ENCODE data around the gene TMEM25.
"Not testable (repeated sequence)": the region's sequence is repeated elsewhere in the genome, so short reads cannot be mapped to it uniquely, and the experiment has no call there.

The TMEM25 gene

GRCh38 chr11:118569670-118570069 lies 38.7 kb downstream of the TMEM25 start:
- no peak for TF ChIP-seq CTCF (IDR thresholded peaks at IDR 0.05; ENCODE audit: low read depth, low read length)
- H3K4me3 ChIP-seq (ENCODE audit: low read depth, low read length) = no peak overlapping the region

GRCh38 chr11:118570787-118571186 lies 39.8 kb downstream of the TMEM25 start:
- no peak for TF ChIP-seq CTCF (IDR thresholded peaks at IDR 0.05; ENCODE audit: low read depth, low read length)
- H3K4me3 ChIP-seq (ENCODE audit: low read depth, low read length) = no peak overlapping the region

GRCh38 chr11:118571701-118572060 lies 40.7 kb downstream of the TMEM25 start:
- peak overlapping the region; percentile 98 for H3K4me3 ChIP-seq (ENCODE audit: low read depth, low read length)

- TF ChIP-seq CTCF (IDR thresholded peaks at IDR 0.05; ENCODE audit: low read depth, low read length) = no peak
Measured at GRCh38 chr11:118572061-118572980, 41.3 kb downstream of the TMEM25 start, which contains the start of gene ARCN1. Gene ARCN1, plus strand, starts transcription at chr11:118572409. Its CDS starts 139 bp downstream, at chr11:118572548.

GRCh38 chr11:118572981-118573550 lies 42.1 kb downstream of the TMEM25 start:
- no peak for TF ChIP-seq CTCF (IDR thresholded peaks at IDR 0.05; ENCODE audit: low read depth, low read length)
- H3K4me3 ChIP-seq (ENCODE audit: low read depth, low read length) = peak overlapping the region; percentile 98

More at GRCh38 chr11:118572061-118572980, 41.3 kb downstream of the TMEM25 start, which contains the start of gene ARCN1:
- peak within 1 kb of the TSS; percentile 98 for H3K4me3 ChIP-seq (ENCODE audit: low read depth, low read length)

- no peak for TF ChIP-seq CTCF (IDR thresholded peaks at IDR 0.05; ENCODE audit: low read depth, low read length)
- no peak overlapping the region; the same call in none of the 2 replicates for H3K4me3 ChIP-seq (ENCODE audit: low read depth, low read length)
Measured at GRCh38 chr11:118574636-118575035, 43.6 kb downstream of the TMEM25 start.

- not testable (repeated sequence) for H3K4me3 ChIP-seq (ENCODE audit: low read depth, low read length)
Measured at GRCh38 chr11:118577995-118578394, 47.0 kb downstream of the TMEM25 start.

GRCh38 chr11:118581057-118581456 lies 50.1 kb downstream of the TMEM25 start:
- TF ChIP-seq CTCF (IDR thresholded peaks at IDR 0.05; ENCODE audit: low read depth, low read length) = no peak
- H3K4me3 ChIP-seq (ENCODE audit: low read depth, low read length) = no peak overlapping the region
